SKM-1 treated with dmso at 0.1 percent for 144 hours (cell line): Measurements from ENCODE around the gene IL1RAP.
"Not testable (repeated sequence)": the region's sequence is repeated elsewhere in the genome, so short reads cannot be mapped to it uniquely, and the experiment has no call there.

ENCODE experiments used
- DNase-seq: peaks from one replicate; lab custom pipeline; 2025; ENCODE audit not compliant: unreplicated experiment; lab: John Stamatoyannopoulos, UW

Gene IL1RAP

DNA sequence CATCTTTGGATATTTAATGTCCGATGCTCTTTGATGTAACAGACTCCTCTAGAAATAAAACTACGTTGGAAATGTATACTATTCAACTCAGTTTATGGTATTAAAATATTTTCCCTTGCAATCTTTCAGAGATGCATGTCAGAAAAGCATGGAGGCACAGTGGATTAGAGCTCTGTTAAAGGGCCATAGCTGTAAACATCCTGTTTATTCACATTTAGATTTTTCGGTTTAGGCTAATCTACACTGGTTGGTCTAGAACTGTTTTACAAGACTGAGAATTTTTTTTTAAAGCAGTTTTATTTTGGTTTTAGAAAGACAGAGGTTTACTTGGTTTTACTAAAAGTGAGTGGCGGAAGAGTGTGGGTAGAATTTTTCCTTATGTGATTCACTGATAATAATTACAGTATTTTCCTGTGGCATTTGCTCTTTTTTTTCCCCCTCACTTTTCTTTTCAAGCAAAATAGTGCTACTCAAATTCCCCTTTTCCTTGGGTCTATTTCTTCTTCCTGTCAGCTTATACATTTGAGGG, 132.1 kb downstream of the IL1RAP start:
- DNase-seq: no peak

DNA sequence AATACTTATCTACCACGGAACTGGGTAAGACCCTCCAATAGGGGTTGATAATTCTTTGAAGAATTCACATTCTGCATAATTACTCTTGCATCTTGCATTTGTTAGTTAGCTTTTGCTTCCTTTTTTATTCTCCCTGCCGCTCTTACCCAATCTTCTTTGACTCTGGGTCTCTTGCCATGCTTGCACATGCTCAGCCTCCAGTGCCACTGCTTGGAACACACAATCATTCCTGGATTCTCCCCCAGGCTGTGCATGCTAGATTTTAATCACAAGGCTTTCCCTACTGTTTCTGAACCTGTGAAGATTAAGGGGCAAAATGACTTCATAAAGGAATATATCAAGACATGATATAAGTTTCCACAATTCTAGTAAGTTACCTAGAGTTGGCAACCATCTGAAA, 133.1 kb downstream of the IL1RAP start:
- peak; percentile 7 for DNase-seq

DNA sequence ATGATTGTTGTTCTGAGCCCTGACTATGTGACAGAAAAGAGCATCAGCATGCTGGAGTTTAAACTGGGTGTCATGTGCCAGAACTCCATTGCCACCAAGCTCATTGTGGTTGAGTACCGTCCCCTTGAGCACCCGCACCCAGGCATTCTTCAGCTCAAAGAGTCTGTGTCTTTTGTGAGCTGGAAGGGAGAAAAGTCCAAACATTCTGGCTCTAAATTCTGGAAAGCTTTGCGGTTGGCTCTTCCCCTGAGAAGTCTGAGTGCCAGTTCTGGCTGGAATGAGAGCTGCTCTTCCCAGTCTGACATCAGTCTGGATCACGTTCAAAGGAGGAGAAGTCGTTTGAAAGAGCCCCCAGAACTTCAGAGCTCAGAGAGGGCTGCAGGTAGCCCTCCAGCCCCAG, 142.0 kb downstream of the IL1RAP start:
- no peak for DNase-seq

GRCh38 chr3:190658106-190658505, 144.2 kb downstream of the IL1RAP start:
- no peak for DNase-seq

- DNase-seq: no peak
Observed at GRCh38 chr3:190666821-190667220, 152.9 kb downstream of the IL1RAP start.

DNA sequence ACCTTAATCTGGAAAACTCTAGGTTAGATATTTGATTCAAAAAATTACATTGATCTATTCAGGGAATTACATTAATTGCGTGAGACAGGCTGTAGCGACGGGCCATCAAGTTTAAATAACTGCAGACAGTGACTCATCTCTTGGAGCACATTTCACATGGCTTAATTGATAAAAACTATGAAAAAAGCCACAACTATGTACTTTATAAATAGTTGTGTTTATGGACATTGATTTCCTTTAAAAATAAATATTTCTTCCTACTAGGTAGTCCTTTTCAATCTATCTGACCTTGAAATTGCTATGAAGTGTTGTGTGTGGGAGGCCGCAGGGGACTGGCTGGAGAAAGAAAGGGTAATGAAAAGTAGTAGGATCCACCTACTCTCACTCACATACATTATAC, 157.8 kb downstream of the IL1RAP start:
- no peak for DNase-seq

DNA sequence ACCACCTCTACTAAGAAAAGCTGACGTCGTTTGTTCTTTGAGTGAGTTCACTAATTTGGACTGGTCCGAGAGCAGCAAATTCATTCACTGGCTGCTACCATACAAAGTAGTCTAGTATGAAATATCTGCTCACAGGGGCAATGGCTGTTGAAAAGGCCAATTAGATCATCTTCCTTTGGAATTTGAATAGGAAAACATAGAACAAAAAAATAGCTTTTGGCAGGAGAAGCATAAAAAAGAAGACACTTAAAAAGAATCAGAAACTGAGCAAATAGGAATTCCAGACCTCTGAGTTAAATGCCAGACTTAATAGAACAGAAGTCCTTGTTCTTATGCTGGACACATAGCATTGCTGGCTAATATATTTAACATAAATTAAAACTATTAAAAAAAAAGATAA, 159.3 kb downstream of the IL1RAP start:
- no peak for DNase-seq

DNA sequence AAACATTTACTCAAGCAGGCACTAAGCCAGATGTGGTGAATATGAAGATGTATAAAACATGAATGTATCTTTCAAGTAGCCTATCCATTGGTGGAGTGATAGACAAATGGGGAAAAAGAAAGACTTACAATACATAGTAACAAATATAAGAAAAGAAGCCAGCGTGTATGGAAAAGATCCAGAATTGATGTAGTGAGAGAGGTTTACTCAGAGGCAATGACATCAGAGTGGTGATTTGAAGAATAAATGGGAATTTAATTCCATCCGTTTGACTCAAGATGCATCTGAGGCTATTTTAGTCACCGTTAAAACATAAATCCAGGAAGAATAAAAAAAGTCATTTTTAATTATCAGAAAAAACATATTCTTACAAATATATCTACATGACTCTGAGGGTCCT, 162.6 kb downstream of the IL1RAP start:
- DNase-seq: no peak

GRCh38 chr3:190677001-190677400, 163.1 kb downstream of the IL1RAP start:
- DNase-seq: no peak

- DNase-seq: not testable (repeated sequence)
Observed at GRCh38 chr3:190677868-190678267, 164.0 kb downstream of the IL1RAP start.

DNA sequence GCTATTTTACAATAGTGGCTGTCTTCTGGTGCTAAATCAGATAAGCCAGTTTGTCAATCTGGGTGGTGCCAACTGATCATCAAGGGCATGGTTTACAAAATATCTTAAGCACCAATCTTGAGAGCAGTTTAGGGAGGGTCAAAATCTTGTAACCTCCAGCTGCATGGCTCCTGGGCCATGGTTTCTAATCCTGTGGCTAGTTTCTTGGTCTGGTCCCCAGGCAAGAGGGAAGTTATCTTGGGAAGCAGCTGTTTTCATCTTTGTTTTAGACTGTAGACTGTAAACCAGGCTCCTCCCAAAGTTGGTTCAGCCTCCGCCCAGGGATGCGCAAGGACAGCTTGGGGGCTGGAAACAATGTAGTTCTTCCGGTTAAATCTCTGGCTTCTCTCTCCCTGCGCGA, 166.8 kb downstream of the IL1RAP start:
- DNase-seq: no peak

GRCh38 chr3:190684776-190685175, 170.9 kb downstream of the IL1RAP start:
- no peak for DNase-seq

DNA sequence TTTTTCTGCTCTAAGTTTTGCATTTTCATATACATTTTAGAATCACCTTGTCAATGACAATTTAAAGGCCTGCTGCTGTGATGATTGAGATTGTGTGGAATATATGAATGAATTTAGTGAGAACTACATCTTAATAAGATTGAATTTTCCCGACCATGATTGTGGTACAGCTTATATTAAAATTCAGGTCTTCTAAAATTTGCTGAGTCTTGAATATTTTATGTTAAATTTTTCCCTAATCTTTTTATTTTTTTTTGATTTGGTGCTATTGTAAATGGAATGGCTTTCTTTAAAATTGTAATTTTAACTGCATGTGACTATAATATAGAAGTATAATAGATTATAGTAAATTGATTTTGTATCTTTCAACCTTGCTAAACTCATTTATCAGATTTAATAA, 172.1 kb downstream of the IL1RAP start:
- DNase-seq: no peak

GRCh38 chr3:190690246-190690645, 176.4 kb downstream of the IL1RAP start:
- DNase-seq: no peak

- no peak for DNase-seq
Observed at GRCh38 chr3:190692256-190692655, 178.4 kb downstream of the IL1RAP start.

DNA sequence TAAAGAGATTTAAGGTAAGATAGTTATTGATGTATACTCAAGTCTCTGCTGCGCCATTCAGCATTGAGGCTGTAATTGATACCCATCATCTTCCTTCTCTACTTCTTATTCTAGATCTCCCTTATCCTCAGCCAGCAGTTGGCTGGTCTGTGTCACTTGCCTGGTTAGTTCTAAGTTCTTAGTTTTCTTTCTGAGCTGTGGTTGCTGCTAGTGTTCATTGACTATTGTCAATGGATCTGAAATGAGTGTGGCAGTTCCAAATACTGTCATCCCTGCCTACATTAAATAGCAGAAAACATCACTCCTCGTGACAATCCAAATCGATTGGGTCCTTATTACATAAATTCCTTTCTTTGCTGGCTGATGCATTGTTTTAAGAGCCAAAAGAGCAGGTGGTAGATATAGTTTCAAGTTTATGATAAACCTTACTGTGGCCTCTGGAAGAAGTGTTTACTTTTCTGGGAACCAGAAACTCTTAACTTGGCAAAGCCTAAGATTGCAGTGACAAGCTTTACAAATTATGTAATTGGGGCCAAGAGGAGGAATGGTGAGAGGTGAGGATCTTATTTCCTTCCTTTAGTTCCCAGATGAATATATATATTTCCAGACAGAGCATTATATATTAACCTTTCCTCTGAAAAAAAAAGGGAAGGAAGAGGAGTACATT, 180.6 kb downstream of the IL1RAP start:
- no peak for DNase-seq

GRCh38 chr3:190695225-190695624, 181.3 kb downstream of the IL1RAP start:
- DNase-seq: no peak

DNA sequence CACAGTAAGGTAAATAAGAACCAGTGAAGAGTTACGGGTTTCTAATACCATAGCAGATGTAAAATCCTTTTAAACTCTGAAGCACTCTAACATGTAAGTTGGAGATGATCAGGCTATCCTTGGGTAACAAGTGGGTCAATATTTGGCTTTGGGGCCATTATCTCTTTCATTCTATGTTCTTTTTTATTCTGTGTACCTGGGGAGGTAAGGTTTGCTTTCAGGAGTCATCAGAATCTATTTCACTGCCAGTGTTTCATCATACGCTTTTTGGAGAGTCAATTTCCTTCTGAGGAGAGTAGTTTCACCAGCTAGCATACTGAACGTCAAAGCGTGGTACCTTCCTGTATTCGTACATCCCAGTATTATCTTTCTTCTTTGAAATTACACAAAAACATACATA, 182.1 kb downstream of the IL1RAP start:
- no peak for DNase-seq

GRCh38 chr3:190696777-190697501, 183.1 kb downstream of the IL1RAP start:
- peak; percentile 23 for DNase-seq

DNA sequence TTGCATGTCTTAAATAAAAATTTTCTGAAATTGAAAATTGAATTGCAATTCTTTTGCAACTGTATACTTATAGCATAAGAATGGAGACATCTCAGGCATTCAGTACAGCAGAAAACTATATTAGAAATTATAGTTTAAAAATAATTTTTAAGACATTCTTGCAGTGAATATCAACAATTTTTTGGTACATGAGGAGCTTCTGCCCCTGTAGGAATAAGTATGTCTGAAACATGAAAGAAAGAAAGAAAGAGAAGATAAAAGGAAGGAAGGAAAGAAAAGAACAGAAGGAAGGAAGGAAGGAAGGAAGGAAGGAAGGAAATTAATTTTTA, 183.6 kb downstream of the IL1RAP start:
- DNase-seq: no peak

- DNase-seq: no peak
Observed at GRCh38 chr3:190697901-190698300, 184.0 kb downstream of the IL1RAP start.

DNA sequence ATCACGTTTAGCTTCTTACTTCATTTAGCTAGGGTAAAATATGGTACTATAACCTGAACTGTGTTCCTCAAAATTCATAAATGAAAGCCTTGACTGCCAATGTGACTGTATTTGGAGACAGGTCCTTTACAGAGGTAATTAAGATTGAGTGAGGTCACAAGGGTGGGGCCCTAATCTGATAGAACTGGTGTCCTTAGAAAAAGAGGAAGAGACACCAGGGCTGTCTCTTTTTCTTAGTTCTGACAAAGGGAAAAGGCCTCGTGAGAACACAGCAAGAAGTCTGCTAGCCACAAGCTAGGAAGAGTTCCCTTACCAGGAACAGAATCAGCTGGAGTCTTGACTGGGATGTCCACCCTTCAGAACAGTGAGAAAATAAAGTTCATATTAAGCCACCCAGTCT, 185.9 kb downstream of the IL1RAP start:
- no peak for DNase-seq

DNA sequence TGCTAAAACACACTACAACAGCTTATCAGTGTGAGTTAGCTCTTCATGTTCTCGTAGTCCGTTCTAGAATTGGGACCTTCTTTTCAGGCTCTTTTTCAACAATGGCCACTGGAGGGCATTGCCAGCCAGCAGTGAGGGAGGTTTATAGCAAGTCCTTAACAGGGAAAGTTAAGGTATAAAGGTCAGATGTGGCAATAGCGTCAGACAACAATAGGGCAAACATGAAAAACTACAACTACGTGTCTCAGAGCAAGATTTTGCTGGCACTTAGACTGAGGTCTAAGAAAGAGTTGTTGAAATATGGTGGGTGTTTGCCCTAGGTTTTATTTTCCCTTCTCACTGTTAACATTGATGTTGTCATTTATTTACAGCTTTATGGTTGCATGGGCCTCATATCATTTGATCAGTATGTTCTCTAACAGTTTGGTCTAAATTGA, 187.2 kb downstream of the IL1RAP start:
- peak; percentile 33 for DNase-seq
